CD4-positive, alpha-beta T cell (primary cell): ENCODE data around the gene ACYP2. TPM values are rescaled to one million over a fixed set of nuclear protein-coding genes. Genes with fewer than 3 reads are reported as not detected.

Experiments
- ATAC-seq: fragments of 200-7000 bp; cut with Tn5 transposase; one replicate; pipeline ENCODE4 v1.10.0; 2022; ENCODE audit warnings: mild to moderate bottlenecking; ENCODE audit not compliant: poor library complexity
- CTCF ChIA-PET: fragments of 350-600 bp; sonication (Branson Sonifier 250); formaldehyde crosslinking; loops from one replicate; lab custom pipeline; 2021; ENCODE audit warnings: antibody characterized with exemption, inconsistent platforms; lab: Charles Lee
- POLR2A ChIA-PET: fragments of 350-600 bp; sonication (Branson Sonifier 250); formaldehyde crosslinking; loops from one replicate; lab custom pipeline; 2021; ENCODE audit warnings: antibody characterized with exemption, inconsistent platforms; lab: Charles Lee
- DNase-seq, 14 experiments: peaks; one replicate each; pipeline ENCODE4 v3.0.0-alpha.2; 2013 to 2020; ENCODE audit warnings: mixed read lengths in 2 of 14
- H3K27ac ChIP-seq, 2 donors: one replicate each; pipeline versions ENCODE4 v1.5.1 to v1.7.0; 2013; ENCODE audit warnings: low read length in 2 of 2, low read depth in 1 of 2, mild to moderate bottlenecking in 1 of 2
- H3K27me3 ChIP-seq, 2 experiments: 1 replicate in 1 of 2; 2 replicates in 1 of 2; pipeline versions ENCODE4 v1.6.1 to v1.7.0; 2013; ENCODE audit warnings: low read length in 2 of 2, control low read depth in 1 of 2, mild to moderate bottlenecking in 1 of 2, moderate library complexity in 1 of 2; ENCODE audit not compliant: insufficient read depth in 2 of 2, control insufficient read depth in 1 of 2
- H3K36me3 ChIP-seq: one replicate; pipeline ENCODE4 v1.6.1; 2013; ENCODE audit warnings: low read length, control low read depth; ENCODE audit not compliant: insufficient read depth
- H3K4me1 ChIP-seq: one replicate; pipeline ENCODE4 v1.6.1; 2013; ENCODE audit warnings: low read length, control low read depth; ENCODE audit not compliant: insufficient read depth
- H3K4me3 ChIP-seq: one replicate; pipeline ENCODE4 v1.5.1; 2013; ENCODE audit warnings: mild to moderate bottlenecking, low read length, moderate library complexity
- H3K9me3 ChIP-seq, 2 experiments: 1 replicate in 1 of 2; 2 replicates in 1 of 2; pipeline versions ENCODE4 v1.6.1 to v1.7.0; 2013; ENCODE audit warnings: low read length in 2 of 2, mild to moderate bottlenecking in 2 of 2, control low read depth in 1 of 2, moderate library complexity in 1 of 2; ENCODE audit not compliant: control insufficient read depth in 1 of 2, insufficient read depth in 1 of 2
- H3K27ac Mint-ChIP-seq: one replicate; pipeline ENCODE4 v1.8.0; 2020; ENCODE audit warnings: mixed read lengths
- H3K27me3 Mint-ChIP-seq: one replicate; pipeline ENCODE4 v1.8.0; 2021; ENCODE audit warnings: mixed read lengths
- H3K36me3 Mint-ChIP-seq: one replicate; pipeline ENCODE4 v1.8.0; 2021; ENCODE audit warnings: low read depth, mixed read lengths
- H3K4me1 Mint-ChIP-seq: one replicate; pipeline ENCODE4 v1.8.0; 2021; ENCODE audit warnings: low read depth, mixed read lengths
- H3K4me3 Mint-ChIP-seq: one replicate; pipeline ENCODE4 v1.8.0; 2020; ENCODE audit warnings: mild to moderate bottlenecking, mixed read lengths
- H3K9me3 Mint-ChIP-seq: one replicate; pipeline ENCODE4 v1.8.0; 2020; ENCODE audit warnings: mixed read lengths
- intact Hi-C, 2 experiments: fragments of 100-400 bp; cut with DNase I in 1 of 2; cut with micrococcal nuclease in 1 of 2; formaldehyde crosslinking; loops; one replicate each; pipeline versions ENCODE4 v1.15.1 to v1.9.0; 2023 to 2025; cut with DNase I, micrococcal nuclease
- total RNA-seq, 174 experiments: library from RNA in 2 of 174; stranded (reverse) in 2 of 174; gene quantifications; one replicate each; pipeline ENCODE4 v1.2.3 and lab custom pipeline; 2021 to 2026
- TF ChIP-seq, protein P1 (sequence below): fragments of 200-600 bp; IDR thresholded peaks from one replicate; pipeline ENCODE4 v1.8.0; 2022; ENCODE audit warnings: antibody characterized with exemption, mild to moderate bottlenecking

The ACYP2 gene
- total RNA-seq, 2 experiments from 2014 or later: 9.3 to 10.9 TPM

DNA sequence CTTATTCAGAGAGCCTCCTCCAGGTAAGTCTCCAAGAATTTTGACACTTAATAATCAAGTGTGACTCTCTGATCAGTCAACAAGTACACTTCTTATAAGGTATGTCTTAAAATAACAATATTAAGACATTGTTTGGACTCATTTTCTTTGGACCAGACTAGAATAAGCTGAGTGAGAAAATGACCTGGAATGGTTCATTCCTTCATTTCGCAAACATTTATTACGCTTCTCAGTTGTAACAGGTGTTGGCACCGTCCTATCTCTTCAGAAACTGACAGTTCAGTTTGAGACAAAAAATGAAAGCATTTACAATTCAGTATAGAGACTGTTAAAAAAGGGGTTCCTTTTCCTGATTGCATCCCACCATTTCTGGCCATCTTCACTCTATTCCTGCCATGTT, 94.0 kb downstream of the ACYP2 start:
- no peak overlapping the region for H3K27ac Mint-ChIP-seq
- DNase-seq (no peak), ATAC-seq (no peak)
- intact Hi-C loops: loop anchor here in 1 of 2 experiments (10.0 kb wide), 1 partner anchor 495 kb away; no protein-coding TSS in a partner anchor
- H3K4me1 ChIP-seq: no peaks in the 10 kb centered on the region
- CTCF ChIA-PET: no interaction called here
- no peak overlapping the region for H3K27ac ChIP-seq
- H3K9me3 Mint-ChIP-seq: peaks cover 9% of the 10 kb centered on the region
- H3K36me3 Mint-ChIP-seq: peaks cover 24% of the 10 kb centered on the region
- H3K36me3 ChIP-seq: no peaks in the 10 kb centered on the region
- H3K27me3 ChIP-seq: no peaks in the 10 kb centered on the region
- TF ChIP-seq, protein P1, sequence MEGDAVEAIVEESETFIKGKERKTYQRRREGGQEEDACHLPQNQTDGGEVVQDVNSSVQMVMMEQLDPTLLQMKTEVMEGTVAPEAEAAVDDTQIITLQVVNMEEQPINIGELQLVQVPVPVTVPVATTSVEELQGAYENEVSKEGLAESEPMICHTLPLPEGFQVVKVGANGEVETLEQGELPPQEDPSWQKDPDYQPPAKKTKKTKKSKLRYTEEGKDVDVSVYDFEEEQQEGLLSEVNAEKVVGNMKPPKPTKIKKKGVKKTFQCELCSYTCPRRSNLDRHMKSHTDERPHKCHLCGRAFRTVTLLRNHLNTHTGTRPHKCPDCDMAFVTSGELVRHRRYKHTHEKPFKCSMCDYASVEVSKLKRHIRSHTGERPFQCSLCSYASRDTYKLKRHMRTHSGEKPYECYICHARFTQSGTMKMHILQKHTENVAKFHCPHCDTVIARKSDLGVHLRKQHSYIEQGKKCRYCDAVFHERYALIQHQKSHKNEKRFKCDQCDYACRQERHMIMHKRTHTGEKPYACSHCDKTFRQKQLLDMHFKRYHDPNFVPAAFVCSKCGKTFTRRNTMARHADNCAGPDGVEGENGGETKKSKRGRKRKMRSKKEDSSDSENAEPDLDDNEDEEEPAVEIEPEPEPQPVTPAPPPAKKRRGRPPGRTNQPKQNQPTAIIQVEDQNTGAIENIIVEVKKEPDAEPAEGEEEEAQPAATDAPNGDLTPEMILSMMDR: no peak
- POLR2A ChIA-PET: no interaction called here
- H3K4me1 Mint-ChIP-seq: peaks cover 5% of the 10 kb centered on the region
- H3K9me3 ChIP-seq: peaks cover 2 to 5% of the 10 kb centered on the region in 2 experiments
- H3K27me3 Mint-ChIP-seq: no peaks in the 10 kb centered on the region
- H3K4me3 ChIP-seq: no peak overlapping the region
- no peak overlapping the region for H3K4me3 Mint-ChIP-seq

DNA sequence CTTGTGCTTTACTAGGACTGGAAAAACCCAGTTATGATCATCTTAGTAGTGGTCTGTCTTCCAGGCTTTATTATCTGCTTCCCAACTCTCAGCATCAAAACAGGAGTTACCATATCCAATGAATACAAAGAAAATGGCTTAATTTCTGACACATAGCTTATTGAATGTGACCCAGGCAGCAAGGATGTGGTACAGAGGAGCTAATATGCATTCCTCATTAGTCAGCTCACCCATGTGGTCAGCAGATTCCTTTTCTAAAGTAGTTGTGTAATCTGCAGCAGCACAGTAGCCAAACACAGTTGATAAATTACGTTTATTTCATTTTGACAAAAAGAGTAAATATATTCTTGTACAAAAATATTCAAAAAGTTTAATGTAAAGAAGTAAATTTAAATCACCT, 97.0 kb downstream of the ACYP2 start:
- H3K4me1 ChIP-seq: no peaks in the 10 kb centered on the region
- no peak for DNase-seq

DNA sequence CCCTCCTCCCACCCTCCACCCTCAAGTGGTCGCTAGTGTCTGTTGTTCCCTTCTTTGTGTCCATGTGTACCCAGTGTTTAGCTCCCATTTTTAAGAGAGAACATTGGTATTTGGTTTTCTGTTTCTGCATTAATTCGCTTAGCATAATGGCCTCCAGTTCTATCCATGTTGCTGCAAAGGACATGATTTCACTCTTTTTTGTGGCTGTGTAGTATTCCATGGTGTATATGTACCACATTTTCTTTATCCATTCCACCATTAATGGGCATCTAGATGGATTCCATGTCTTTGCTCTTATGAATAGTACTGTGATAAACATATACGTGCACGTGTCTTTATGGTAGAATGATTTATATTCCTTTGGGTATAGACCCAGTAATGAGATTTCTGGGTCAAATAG, 97.7 kb downstream of the ACYP2 start:
- intact Hi-C loops: no loop called here
- H3K36me3 ChIP-seq: no peaks in the 10 kb centered on the region
- H3K4me3 ChIP-seq: no peak overlapping the region
- TF ChIP-seq, protein P1: no peak
- H3K27me3 ChIP-seq: no peaks in the 10 kb centered on the region
- H3K27ac Mint-ChIP-seq: no peak overlapping the region
- H3K27me3 Mint-ChIP-seq: no peaks in the 10 kb centered on the region
- no peak for DNase-seq
- no peaks in the 10 kb centered on the region for H3K4me1 ChIP-seq
- ATAC-seq: no peak
- CTCF ChIA-PET: no interaction called here
- peaks cover 37% of the 10 kb centered on the region for H3K36me3 Mint-ChIP-seq
- H3K4me3 Mint-ChIP-seq: no peak overlapping the region
- peaks cover 14% of the 10 kb centered on the region for H3K9me3 Mint-ChIP-seq
- POLR2A ChIA-PET: no interaction called here
- peaks cover 5 to 8% of the 10 kb centered on the region in 2 experiments for H3K9me3 ChIP-seq
- no peak overlapping the region for H3K27ac ChIP-seq
- no peaks in the 10 kb centered on the region for H3K4me1 Mint-ChIP-seq

More for the DNA sequence above, 97.0 kb downstream of the ACYP2 start:
- H3K9me3 Mint-ChIP-seq: peaks cover 14% of the 10 kb centered on the region
- Histone ChIP-seq H3K36me3 (no peaks in the 10 kb centered on the region), H3K27me3 (no peaks in the 10 kb centered on the region), H3K27ac (no peak overlapping the region), H3K9me3 (peaks cover 5 to 8% of the 10 kb centered on the region in 2 experiments), H3K4me3 (no peak overlapping the region)
- H3K36me3 Mint-ChIP-seq: peaks cover 34% of the 10 kb centered on the region
- POLR2A ChIA-PET: no interaction called here
- no peak overlapping the region for H3K27ac Mint-ChIP-seq
- no peaks in the 10 kb centered on the region for H3K27me3 Mint-ChIP-seq
- TF ChIP-seq, protein P1: no peak
- intact Hi-C loops: no loop called here
- H3K4me3 Mint-ChIP-seq: no peak overlapping the region
- ATAC-seq: no peak
- no peaks in the 10 kb centered on the region for H3K4me1 Mint-ChIP-seq
- CTCF ChIA-PET: interaction anchor here (0.6 kb wide), 1 partner anchor 931 kb away, joined by 3 read pairs; no protein-coding TSS in a partner anchor
